GM18868 (cell line): ENCODE data around the gene PDZD7.

Experiments
- ATAC-seq: cut with Tn5 transposase; IDR thresholded peaks from one replicate; pipeline ENCODE4 v1.9.1; 2021; ENCODE audit warnings: mild to moderate bottlenecking, moderate library complexity; ENCODE audit not compliant: unreplicated experiment

The PDZD7 gene

DNA sequence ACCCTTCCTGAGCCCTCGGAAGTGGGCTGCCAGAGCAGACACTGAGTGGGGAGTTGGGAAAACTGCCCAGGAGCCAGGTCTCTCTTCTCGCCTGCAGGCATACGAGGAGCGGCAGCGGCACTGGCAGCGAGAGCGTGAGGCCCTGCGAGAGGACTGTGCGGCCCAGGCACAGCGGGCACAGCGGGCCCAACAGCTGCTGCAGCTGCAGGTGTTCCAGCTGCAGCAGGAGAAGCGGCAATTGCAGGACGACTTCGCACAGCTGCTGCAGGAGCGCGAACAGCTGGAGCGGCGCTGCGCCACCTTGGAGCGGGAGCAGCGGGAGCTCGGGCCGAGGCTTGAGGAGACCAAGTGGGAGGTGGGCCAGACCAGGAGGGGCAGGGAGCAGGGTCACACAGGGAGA, 25.6 kb downstream of the PDZD7 start:
- ATAC-seq, result no peak

DNA sequence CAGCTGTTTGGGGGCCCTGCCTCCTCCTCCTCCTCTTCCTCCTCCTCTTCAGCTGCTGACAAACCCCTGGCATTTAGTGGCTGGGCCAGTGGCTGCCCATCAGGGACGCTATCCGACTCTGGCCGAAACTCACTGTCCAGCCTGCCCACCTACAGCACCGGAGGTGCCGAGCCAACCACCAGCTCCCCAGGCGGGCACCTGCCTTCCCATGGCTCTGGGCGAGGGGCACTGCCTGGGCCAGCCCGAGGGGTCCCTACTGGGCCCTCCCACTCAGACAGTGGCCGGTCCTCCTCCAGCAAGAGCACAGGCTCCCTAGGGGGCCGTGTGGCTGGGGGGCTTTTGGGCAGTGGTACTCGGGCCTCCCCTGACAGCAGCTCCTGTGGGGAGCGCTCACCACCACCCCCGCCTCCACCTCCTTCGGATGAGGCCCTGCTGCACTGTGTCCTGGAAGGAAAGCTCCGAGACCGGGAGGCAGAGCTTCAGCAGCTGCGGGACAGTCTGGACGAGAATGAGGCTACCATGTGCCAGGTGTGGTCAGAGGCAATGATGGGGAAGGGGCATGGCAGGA, 27.2 kb downstream of the PDZD7 start:
- ATAC-seq, result no peak

DNA sequence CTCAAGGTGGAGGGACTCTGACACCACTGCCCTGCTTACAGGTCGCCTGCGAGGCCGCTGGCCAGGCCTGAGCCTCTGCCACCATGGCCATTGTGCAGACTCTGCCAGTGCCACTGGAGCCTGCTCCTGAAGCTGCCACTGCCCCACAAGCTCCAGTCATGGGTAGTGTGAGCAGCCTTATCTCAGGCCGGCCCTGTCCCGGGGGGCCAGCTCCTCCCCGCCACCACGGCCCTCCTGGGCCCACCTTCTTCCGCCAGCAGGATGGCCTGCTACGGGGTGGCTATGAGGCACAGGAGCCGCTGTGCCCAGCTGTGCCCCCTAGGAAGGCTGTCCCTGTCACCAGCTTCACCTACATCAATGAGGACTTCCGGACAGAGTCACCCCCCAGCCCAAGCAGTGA, 28.5 kb downstream of the PDZD7 start:
- no peak for ATAC-seq

DNA sequence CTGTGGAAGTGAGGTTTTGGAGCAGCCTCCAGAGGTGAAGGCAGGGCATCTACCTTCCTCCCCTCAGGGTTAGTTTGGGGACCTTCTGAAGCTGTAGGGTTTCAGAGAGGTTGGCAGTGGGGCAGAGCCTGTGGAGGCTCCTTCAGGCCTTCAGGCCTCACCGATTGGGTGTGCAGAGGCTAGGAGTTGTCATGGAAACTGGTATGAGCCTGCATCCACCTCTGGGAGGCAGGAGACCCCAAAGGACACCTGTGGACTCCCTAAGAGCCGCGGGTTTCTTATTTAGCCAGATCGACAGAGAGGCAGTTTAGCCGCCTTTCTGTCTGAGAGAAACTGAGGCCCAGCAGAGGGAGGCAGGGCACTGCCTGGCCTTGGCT, 29.3 kb downstream of the PDZD7 start:
- no peak for ATAC-seq

DNA sequence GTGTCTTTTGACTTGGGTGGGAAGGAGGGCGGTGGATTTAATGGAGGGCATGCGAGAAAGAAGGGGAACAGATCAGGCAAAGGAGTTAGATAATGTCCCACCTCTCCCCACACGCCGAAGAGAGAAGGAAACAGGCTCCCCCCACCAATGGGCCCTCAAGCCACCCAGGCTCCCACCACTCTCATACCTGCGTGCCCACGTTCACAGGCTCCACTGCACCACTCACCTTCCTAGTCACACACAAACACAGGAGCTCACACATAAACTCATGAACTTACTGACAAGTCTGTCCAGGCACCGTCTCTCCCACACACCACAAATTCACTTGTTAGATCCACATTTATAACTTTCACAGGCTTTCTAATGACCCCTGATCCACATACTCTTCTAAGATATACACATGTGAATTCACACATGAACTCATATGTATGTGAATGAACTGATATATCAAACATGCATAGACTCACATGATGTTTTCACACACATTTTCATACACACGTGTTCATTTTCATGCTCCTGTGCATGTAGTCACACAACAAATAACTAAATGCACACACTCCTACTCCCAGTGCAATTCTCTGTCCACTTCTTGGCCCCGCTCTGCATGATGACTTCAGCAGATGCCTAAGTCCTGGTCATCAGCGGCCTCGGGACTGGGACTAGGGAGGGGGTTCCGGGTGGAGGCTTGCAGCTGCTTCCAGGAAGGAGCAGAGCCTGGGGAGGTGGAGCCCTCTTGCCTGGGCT, 29.8 kb downstream of the PDZD7 start:
- ATAC-seq, result no peak

DNA sequence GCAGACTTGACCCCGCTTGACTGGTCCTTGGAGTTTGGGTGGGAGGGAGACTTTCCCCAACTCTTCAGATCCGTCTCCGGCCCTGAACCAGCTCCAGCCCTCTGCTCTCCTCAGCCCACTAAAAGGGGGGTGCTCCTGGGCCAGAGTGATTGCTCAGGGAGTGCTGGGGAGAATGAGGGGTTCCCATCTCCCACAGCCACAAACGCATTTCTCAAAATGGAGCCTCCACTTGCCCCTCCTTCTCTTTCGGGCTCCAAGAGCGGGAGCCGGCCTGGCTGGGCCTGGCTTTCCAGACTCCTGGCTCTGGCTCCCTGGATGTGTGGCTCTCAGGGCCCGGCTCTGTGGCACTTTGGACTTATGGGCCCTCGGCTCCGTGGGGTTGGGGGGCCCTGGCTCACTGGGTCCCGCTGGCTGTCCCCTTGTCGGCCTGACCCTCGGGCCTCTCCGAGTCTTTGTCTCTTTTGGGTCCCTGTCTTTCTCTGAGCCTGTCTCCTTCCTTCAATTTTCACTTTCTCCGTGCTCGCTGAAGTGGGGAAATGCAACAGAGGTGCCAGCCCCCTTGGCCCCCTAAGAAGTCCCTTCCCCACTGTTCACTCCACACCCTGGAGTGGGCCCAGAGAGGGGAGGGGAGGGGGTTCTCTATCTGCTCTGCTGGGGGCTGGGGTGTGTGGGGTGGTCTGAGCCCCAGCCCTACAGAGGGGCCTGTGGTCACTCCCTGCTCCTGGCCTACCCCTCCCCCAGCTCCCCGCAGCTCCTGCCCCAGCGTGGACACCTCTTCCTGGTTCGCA, 30.6 kb downstream of the PDZD7 start:
- ATAC-seq, result no peak

DNA sequence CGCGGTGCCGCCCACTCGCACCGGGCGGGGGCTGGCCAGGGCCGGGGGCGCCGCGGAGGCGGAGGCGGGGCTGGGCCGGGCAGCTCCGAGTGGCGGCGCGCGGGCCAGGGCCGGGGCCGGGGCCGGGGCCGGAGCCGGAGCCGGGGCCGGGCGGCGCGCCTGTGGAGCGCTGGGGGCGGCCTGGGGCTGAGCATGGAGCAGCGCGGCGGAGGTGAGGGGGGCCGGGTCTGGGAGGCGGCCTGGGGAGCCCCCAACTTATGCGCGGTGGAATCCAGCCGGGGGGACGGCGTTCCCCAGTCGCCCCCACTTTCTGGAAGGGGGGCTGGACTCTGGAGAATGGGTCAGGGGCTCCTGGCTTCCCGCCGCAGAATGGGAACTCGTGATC, 31.2 kb downstream of the PDZD7 start, which contains the start of gene LZTS2:
Gene LZTS2, plus strand, starts transcription at position 67 of the 385 bp plus-strand sequence. CDS start 2,731 bp downstream, outside the sequence.
- no peak for ATAC-seq

DNA sequence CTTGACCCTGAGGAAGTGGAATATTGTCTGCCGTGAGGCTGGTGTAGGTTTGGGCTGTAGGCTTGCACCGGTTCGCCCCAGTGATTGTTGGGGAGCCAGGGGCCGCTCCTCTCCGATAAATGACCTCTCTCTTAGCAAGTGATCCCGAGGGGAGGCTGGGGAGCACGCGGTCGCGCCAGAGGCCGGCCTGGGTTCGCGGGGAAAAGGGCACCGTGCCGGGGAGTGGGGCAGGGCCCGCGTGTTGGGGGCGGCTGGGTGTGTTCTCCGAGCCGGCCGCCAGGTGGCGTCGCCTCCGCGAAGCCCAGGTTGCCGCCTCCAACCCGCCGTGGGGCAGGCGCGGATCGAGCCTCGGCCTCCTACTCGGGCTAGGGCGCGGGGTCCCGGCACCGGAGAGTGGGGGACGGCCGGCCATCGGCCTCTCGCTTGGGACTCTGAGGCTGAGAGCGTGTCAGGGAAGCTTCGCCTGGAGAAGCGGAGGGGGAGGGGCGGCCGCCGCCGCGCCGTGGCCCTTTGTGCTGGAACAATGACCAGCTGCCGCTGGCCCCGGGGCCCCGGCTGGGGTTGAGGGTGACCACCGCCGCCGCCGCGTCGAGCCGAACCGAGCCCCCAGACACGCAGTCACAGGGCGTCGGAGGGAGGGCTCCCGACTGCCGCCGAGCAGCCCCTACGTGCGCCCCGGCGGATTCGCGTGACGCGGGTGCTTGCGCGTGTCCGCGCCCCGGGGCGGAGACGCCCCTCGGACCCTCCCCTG, 31.8 kb downstream of the PDZD7 start:
- peak; percentile 49 for ATAC-seq

DNA sequence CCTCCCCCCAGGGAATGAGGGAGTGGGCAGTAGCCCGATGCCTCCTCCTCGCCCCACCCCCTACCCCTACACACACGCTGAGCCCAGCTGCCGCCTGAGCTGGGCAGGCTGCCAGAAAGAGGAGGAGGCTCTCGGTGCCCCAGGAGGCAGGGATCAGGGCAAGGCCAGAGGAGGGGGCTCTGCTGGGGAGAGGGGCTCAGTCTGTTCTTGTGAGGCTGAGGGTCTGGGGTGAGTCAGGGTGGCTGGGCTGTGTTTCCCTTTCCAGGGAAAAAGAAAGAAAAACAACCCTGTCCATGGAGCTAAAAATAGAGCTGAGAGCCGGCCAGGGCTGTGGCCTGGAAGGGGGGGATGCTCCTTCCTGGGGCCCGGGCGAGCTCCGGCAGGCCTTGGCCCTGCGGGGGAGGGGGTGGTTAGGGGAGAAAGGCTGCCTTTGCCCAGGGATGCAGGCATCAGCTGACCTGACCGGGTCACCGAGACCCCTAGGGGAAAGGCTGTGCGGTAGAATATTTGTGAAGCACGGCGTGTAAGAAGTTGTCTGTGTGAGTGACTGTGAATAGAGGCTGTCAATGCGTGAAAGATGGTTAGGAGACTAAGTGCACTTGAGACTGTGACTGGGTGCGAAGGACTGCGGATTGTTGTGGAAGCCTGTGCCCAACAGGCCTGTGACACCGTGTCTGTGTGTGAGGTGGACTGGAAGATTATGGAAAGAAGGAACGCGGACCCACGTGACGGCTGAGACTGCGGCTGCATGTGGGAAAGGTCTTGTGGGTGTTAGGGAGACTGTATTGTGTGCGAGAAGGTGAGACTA, 32.5 kb downstream of the PDZD7 start:
- ATAC-seq, result no peak

DNA sequence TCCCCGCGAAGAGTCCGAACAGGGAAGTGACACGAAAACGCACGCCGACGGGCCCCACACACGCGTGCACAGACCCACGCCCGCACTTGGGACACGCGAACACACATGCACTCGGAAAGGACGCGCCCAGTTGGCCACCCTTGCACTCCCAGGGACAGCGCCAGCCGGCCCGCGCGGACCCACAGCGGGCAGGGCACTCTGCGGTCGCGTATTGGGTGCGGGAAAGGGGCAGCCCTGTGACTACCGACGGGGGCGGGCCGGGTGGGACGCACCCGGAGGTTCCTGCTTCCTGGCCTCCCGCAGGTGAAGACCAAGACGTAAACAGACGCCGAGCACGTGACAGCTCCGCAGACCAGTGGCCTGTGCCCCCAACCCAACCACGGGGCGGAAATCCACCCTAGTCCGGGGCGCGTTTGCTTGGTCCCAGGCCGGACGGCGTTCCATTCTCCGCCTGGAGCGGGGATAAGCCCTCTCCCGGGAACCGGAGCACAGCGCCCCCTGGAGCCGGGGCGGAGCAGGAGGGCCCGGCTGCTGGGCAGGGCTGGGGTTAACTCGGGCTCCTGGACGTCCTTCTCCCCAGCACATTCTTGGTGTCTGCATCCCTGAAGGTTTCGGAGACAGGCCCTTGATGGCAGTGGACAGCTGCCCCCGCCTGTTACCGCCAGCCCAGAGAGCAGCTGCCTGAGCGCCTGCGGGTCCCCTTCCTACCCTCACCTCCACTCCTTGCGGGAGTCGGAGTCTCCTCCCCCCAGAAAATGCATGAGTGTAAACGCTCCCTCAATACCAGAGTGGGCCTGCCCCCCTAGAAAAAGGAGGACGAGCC, 33.4 kb downstream of the PDZD7 start:
- ATAC-seq, result peak; percentile 28

DNA sequence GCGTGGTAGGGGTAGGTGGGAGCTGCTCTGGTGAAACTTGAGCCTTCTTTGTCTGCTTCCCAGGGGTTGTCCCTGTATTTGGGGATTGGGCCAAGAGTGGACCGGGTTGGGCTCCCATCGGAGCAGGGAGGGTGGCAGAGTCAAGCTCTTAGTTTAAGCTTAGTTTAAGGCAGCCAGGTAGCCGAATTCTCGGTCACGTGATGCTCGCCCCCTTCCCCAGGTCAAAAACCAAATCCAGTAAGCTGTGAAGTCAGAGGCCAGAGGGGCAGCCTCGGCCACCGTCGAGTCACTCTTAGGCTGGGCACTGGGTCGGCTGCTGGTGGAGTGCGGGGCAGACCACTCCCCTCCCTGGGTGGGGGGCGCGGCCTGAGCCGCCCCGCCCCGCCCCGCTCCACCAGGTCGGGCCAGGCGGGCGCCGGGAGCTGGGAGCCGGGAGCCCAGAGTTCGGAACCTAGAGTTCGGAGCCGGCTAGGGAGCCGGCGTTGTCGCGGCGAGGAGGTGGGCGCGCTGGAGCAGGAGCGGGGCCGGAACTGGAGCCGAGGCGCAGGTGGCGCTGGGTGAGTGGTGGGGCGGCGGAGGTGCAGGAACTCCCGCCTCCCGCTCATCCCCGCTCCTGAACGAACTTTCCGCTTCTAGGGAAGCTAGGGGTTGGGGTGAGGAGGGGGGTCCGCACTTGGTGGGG, 34.1 kb downstream of the PDZD7 start:
- peak; percentile 22 for ATAC-seq

DNA sequence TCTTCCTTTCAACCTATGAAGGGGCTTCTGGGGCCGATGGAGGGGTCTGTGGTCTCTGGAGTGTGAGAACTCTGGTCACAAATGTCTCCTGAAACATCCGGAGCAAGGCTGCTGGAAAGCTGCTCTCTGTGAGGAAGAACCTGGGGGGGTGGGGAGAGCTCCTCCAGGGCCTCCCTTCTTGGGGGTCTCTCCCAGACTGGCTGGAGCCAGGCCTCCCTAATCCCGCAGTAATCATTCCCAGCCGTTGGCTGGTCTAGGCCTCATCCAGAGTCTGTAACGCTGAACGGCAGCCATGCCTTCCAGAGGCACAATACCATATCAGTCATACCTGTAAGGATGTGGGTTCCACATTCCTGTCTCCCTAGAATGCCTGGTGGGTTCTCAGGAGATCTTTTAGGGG, 35.7 kb downstream of the PDZD7 start:
- no peak for ATAC-seq

DNA sequence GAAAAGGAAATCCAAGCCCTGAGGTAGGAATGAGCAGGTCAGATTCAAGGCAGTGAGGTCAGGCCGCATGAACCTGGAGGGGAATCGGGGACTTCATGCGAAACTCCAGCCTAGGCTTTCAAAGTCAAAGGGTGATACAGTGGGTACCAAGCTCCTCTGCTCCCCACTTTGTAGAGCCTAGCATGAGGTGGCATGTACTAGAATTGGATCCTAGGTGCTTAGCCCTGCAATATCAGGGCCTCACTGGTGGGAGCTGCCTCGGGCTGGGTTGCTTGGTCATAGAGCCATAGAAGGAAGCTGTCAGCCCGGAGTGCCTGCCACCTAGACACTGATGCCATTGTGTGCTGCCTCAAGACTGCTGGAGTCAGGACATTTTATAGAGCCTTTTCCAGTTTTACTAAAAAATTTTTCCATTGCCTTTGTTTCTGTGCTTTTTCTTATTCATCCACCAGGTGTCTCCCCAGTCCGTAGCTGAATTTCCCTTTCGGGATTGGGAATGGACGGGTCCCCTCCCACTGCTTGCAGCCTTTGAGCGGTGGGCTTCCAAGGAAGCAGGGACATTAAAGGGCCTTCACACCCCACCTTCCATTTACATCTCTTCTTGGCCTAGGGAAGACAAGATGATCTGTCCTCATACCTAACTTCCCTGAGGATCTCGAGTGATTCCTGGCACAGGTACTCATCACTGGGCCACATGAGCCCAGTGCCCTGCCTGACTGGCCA, 36.8 kb downstream of the PDZD7 start:
- no peak for ATAC-seq

DNA sequence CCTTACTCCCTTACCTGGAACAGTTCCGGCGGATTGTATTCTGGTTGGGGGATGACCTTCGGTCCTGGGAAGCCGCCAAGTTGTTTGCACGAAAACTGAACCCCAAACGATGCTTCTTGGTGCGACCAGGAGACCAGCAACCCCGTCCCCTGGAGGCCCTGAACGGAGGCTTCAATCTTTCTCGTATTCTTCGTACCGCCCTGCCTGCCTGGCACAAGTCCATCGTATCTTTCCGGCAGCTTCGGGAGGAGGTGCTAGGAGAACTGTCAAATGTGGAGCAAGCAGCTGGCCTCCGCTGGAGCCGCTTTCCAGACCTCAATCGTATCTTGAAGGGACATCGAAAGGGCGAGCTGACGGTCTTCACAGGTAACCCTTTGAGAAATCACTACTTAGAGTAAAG, 41.8 kb downstream of the PDZD7 start:
- ATAC-seq, result no peak

DNA sequence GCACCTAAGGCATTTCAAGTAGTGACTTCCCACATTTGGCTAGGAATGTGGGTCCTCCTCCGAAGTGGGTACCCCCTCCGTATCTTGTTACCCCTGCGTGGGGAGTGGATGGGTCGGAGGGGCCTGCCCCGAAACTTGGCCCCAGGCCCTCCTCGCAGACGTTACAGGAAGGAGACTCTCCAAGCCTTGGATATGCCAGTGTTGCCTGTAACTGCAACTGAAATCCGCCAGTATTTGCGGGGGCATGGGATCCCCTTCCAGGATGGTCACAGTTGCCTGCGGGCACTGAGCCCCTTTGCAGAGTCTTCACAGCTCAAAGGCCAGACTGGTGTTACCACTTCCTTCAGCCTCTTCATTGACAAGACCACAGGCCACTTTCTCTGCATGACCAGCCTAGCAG, 42.8 kb downstream of the PDZD7 start:
- no peak for ATAC-seq

DNA sequence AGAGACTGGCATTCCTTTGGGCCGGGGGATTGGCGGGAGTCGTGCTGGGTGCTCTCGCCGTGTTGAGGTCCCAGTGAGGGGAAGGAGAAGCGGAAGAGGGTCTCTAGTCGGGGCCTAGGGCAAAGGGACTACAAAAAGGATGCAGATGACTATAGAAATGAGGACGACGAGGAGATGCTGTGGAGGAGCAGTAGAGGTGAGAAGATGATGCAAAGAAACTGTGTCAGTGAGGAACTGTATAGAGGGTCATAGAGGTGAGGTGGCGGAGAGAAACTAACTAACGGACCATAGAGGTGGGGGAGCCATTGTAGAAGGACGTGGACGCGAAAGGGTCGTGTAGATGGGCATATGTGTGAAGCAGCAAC, 43.3 kb downstream of the PDZD7 start:
- ATAC-seq, result peak; percentile 5

DNA sequence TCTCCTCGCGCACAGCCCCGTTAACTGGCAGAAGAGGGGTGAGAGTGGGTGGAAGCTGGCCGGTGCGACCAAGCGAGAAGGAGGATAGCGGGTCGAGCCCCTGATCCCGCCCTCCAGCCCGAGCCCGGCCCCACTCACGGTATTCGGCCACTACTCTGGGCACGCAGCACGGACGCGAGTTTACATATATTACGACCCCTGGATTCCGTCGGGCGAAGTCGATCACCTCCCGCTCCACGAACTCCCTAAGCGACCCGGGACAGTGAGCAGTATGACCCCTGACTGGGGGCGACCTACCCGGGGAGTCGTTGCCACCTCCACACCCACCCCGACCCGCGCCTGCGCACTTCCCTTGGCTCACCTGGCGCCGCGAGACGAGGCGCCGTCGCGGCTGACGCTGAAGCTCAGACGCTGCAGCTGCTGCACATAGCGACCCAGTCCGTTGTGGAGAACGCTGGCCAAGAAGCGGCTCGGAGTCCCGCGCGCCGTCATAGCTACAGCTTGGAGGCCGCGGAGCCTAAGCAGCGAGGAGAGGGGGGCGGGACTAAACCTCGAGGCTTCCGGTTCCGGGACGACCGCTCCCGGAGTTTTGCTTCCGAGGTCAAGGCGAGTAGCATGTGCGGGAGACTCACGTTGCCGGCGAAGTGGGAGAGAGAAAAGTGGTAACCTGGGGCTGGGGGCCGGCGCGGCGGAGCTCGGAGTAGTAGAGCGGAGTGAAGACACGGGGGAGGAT, 43.8 kb downstream of the PDZD7 start, which contains the start of the genes MRPL43 and TWNK:
Gene MRPL43, minus strand, starts transcription at position 546 of the 733 bp plus-strand sequence. Its CDS starts 54 bp downstream, at position 492.
Gene TWNK, plus strand, starts transcription at position 592 of the 733 bp plus-strand sequence. CDS start 668 bp downstream, outside the sequence.
- ATAC-seq, result peak; percentile 90

DNA sequence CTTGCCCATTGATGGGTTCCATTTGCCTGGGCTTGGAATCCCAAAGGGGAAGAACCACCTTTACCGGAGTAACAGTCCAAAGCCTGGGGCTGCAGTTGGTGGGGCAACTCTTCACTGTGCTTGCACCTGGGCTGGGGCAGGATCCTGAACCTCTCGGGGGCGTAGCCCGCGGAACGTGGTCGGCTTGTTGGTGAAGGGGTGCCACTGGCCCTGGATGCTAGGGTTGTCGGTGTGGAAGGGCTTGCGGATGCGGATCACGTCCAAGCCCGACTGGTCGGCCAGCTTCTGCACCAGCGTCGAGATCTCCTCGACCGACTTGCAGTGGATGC, 44.3 kb downstream of the PDZD7 start:
- ATAC-seq, result no peak
